ENCODE measurements around the gene CCL19.

DNA sequence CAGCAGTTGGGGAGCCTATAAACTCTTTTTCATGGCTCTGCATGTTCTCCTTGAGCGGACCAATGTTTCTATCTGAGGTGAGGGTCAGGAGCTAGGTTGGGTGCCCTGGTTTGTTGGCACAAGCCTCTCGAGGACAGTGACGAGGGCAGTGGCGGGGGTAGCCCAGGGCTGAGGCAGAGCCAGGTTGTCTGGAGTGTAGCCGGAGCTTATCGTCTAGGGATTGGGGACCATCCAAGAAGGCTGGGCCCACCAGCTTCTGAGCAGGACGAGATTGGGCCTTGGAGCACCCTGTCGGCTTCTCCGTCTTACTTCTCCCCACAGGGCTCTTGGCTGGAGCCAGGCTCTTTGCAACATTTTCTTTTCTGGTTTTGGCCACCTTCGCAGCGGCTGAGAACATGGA lies 32.1 kb upstream of the CCL19 start:
- TF ChIP-seq ETS1 (IDR thresholded peaks at IDR 0.05) (no peak), CTCF (conservative IDR thresholded peaks at IDR 0.05; ENCODE audit: low read depth in 2 of 2) (no peak)

All from GM23338 (cell line).